Neural progenitor cell (in vitro differentiated cells): ENCODE results near the gene DDX50. TPM values are rescaled to one million over a fixed set of nuclear protein-coding genes. Genes with fewer than 3 reads are reported as not detected.

Source experiments
- DNase-seq: peaks from one replicate; pipeline ENCODE4 v3.0.0-alpha.2; 2016; ENCODE audit warnings: low spot score
- H2AFZ ChIP-seq: fragments of 200-600 bp; sonication (generic); replicated peaks from 2 replicates; pipeline ENCODE4 v1.6.1; 2016; ENCODE audit warnings: antibody characterized with exemption
- H3F3A ChIP-seq: fragments of 200-600 bp; sonication (generic); 2 replicates; pipeline ENCODE4 v1.6.1; 2016; ENCODE audit warnings: antibody characterized with exemption, low read depth
- H3K27ac ChIP-seq: fragments of 200-600 bp; sonication (generic); 2 replicates; pipeline ENCODE4 v1.5.1; 2016; ENCODE audit warnings: mild to moderate bottlenecking
- H3K27me3 ChIP-seq: fragments of 200-600 bp; sonication (generic); 2 replicates; pipeline ENCODE4 v1.6.1; 2016; ENCODE audit warnings: mild to moderate bottlenecking, moderate library complexity
- H3K36me3 ChIP-seq: fragments of 200-600 bp; sonication (generic); 2 replicates; pipeline ENCODE4 v1.5.1; 2016
- H3K4me1 ChIP-seq: fragments of 200-600 bp; sonication (generic); 2 replicates; pipeline ENCODE4 v1.6.1; 2016; ENCODE audit warnings: mixed run types
- H3K4me2 ChIP-seq: fragments of 200-600 bp; sonication (generic); 2 replicates; pipeline ENCODE4 v1.6.1; 2016
- H3K4me3 ChIP-seq: fragments of 200-600 bp; sonication (generic); 2 replicates; pipeline ENCODE4 v1.5.1; 2016
- H3K79me2 ChIP-seq: fragments of 200-600 bp; sonication (generic); 2 replicates; pipeline ENCODE4 v1.6.1; 2016; ENCODE audit warnings: low read depth
- H3K9ac ChIP-seq: fragments of 200-600 bp; sonication (generic); 2 replicates; pipeline ENCODE4 v1.6.1; 2016
- H3K9me3 ChIP-seq: fragments of 200-600 bp; sonication (generic); 2 replicates; pipeline ENCODE4 v1.5.1; 2016; ENCODE audit warnings: low read depth
- H4K20me1 ChIP-seq: fragments of 200-600 bp; sonication (generic); 2 replicates; pipeline ENCODE4 v1.6.1; 2016; ENCODE audit warnings: low read depth
- H3K27ac Mint-ChIP-seq: 3 replicates; pipeline ENCODE4 v1.8.0; 2021; ENCODE audit warnings: mixed read lengths
- H3K27me3 Mint-ChIP-seq: 2 replicates; pipeline ENCODE4 v1.8.0; 2022; ENCODE audit warnings: low read depth, mild to moderate bottlenecking, inconsistent platforms, moderate library complexity, mixed read lengths; ENCODE audit not compliant: insufficient read depth
- H3K36me3 Mint-ChIP-seq: 3 replicates; pipeline ENCODE4 v1.8.0; 2021; ENCODE audit warnings: mixed read lengths
- H3K4me1 Mint-ChIP-seq: 3 replicates; pipeline ENCODE4 v1.8.0; 2021; ENCODE audit warnings: mixed read lengths
- H3K4me3 Mint-ChIP-seq: 3 replicates; pipeline ENCODE4 v1.8.0; 2021; ENCODE audit warnings: mild to moderate bottlenecking, moderate library complexity, mixed read lengths
- H3K9me3 Mint-ChIP-seq: 3 replicates; pipeline ENCODE4 v1.8.0; 2020; ENCODE audit warnings: mixed read lengths
- EZH2 ChIP-seq: fragments of 200-600 bp; sonication (generic); IDR thresholded peaks from 2 replicates; pipeline ENCODE4 v1.6.1; 2017; ENCODE audit warnings: antibody characterized with exemption, mild to moderate bottlenecking, moderate library complexity
- EZH2phosphoT487 ChIP-seq: fragments of 200-600 bp; sonication (generic); IDR thresholded peaks from 2 replicates; pipeline ENCODE4 v1.6.1; 2017; ENCODE audit warnings: antibody characterized with exemption
- total RNA-seq: library from RNA; depleted of rRNA; stranded (reverse); fragments of >200 nt; gene quantifications from 2 replicates; pipeline ENCODE4 v1.2.3, GENCODE V29; 2015; ENCODE audit warnings: low replicate concordance
- TF ChIP-seq, protein P1 (sequence below): fragments of 200-600 bp; sonication (generic); IDR thresholded peaks from 2 replicates; pipeline ENCODE4 v1.5.1; 2017; ENCODE audit warnings: antibody characterized with exemption, mild to moderate bottlenecking

DDX50 gene
- total RNA-seq, 1 donor from 2014 or later = 110 TPM

DNA sequence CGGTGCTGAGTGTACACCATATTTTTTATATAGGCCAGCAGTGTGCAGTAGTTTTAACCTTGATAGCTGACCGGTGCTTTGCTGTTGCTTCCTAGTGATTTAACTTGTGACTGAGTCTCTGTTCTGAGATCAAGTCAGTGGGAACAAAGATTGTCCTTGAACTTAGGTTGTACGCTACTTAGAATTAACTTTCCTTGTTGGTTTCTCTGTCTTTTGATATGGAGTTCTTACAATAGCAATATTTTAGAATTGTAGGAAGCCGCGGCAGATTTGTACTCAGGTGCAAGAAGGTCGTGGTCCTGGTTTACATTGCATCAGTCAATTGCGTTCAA lies 56.1 kb downstream of the DDX50 start:
- no peak overlapping the region for H3K27ac ChIP-seq
- H3K36me3 Mint-ChIP-seq = peaks cover 6% of the 10 kb centered on the region

DNA sequence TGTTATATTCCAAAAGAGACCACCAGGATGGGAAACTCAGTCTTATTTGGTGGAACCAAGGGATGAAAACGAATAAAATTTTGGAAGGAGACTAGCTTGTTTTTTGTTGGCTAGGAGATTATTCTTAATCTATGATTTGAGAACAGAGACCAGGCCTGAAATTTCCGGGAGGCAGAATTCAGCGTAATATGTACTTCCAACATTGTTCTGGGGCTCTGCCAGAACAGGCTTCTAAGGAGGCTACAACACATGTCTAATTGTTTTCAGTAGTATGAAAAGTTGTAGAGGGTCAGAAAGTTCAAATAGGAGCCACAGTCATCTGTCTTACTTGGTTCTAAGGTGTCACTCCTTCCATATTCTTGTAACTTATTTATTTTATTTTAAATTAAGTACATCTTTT lies 56.5 kb downstream of the DDX50 start:
- Histone ChIP-seq H3K4me1 (peaks cover 8% of the 10 kb centered on the region), H3F3A (peaks cover 21% of the 10 kb centered on the region), H3K4me3 (peak overlapping the region; percentile 98), H3K4me2 (peak overlapping the region; percentile 90), H3K36me3 (peaks cover 25% of the 10 kb centered on the region), H3K27me3 (no peaks in the 10 kb centered on the region), H3K27ac (no peak overlapping the region), H3K79me2 (peaks cover 75% of the 10 kb centered on the region), H3K9me3 (no peaks in the 10 kb centered on the region), H3K9ac (no peak overlapping the region), H4K20me1 (peaks cover 38% of the 10 kb centered on the region), H2AFZ (no peak overlapping the region)
- TF ChIP-seq EZH2 (no peak), EZH2phosphoT487 (no peak)
- TF ChIP-seq, protein P1, sequence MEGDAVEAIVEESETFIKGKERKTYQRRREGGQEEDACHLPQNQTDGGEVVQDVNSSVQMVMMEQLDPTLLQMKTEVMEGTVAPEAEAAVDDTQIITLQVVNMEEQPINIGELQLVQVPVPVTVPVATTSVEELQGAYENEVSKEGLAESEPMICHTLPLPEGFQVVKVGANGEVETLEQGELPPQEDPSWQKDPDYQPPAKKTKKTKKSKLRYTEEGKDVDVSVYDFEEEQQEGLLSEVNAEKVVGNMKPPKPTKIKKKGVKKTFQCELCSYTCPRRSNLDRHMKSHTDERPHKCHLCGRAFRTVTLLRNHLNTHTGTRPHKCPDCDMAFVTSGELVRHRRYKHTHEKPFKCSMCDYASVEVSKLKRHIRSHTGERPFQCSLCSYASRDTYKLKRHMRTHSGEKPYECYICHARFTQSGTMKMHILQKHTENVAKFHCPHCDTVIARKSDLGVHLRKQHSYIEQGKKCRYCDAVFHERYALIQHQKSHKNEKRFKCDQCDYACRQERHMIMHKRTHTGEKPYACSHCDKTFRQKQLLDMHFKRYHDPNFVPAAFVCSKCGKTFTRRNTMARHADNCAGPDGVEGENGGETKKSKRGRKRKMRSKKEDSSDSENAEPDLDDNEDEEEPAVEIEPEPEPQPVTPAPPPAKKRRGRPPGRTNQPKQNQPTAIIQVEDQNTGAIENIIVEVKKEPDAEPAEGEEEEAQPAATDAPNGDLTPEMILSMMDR = no peak
- no peak for DNase-seq
- peaks cover 7% of the 10 kb centered on the region for H3K36me3 Mint-ChIP-seq
- H3K27me3 Mint-ChIP-seq = peaks cover 2% of the 10 kb centered on the region
- H3K4me1 Mint-ChIP-seq = peaks cover 11% of the 10 kb centered on the region
- H3K4me3 Mint-ChIP-seq = peak overlapping the region; percentile 100
- H3K27ac Mint-ChIP-seq = peak overlapping the region; percentile 62
- no peaks in the 10 kb centered on the region for H3K9me3 Mint-ChIP-seq

More for the DNA sequence above, 56.1 kb downstream of the DDX50 start:
- no peak for DNase-seq
- H3K36me3 ChIP-seq = peaks cover 24% of the 10 kb centered on the region
- no peak overlapping the region for H2AFZ ChIP-seq
- H3K9me3 ChIP-seq = no peaks in the 10 kb centered on the region
- peaks cover 2% of the 10 kb centered on the region for H3K27me3 Mint-ChIP-seq
- H3K79me2 ChIP-seq = peaks cover 71% of the 10 kb centered on the region
- peak overlapping the region; percentile 62 for H3K27ac Mint-ChIP-seq
- H3K9me3 Mint-ChIP-seq = no peaks in the 10 kb centered on the region
- peak overlapping the region; percentile 68 for H3K9ac ChIP-seq
- H3K4me3 ChIP-seq = peak overlapping the region; percentile 98
- peaks cover 21% of the 10 kb centered on the region for H3F3A ChIP-seq
- no peak for TF ChIP-seq EZH2
- TF ChIP-seq, protein P1 = no peak
- TF ChIP-seq EZH2phosphoT487 = no peak
- H3K27me3 ChIP-seq = no peaks in the 10 kb centered on the region
- H3K4me1 Mint-ChIP-seq = peaks cover 11% of the 10 kb centered on the region
- peak overlapping the region; percentile 100 for H3K4me3 Mint-ChIP-seq
- peaks cover 8% of the 10 kb centered on the region for H3K4me1 ChIP-seq
- H3K4me2 ChIP-seq = peak overlapping the region; percentile 90
- peaks cover 36% of the 10 kb centered on the region for H4K20me1 ChIP-seq

DNA sequence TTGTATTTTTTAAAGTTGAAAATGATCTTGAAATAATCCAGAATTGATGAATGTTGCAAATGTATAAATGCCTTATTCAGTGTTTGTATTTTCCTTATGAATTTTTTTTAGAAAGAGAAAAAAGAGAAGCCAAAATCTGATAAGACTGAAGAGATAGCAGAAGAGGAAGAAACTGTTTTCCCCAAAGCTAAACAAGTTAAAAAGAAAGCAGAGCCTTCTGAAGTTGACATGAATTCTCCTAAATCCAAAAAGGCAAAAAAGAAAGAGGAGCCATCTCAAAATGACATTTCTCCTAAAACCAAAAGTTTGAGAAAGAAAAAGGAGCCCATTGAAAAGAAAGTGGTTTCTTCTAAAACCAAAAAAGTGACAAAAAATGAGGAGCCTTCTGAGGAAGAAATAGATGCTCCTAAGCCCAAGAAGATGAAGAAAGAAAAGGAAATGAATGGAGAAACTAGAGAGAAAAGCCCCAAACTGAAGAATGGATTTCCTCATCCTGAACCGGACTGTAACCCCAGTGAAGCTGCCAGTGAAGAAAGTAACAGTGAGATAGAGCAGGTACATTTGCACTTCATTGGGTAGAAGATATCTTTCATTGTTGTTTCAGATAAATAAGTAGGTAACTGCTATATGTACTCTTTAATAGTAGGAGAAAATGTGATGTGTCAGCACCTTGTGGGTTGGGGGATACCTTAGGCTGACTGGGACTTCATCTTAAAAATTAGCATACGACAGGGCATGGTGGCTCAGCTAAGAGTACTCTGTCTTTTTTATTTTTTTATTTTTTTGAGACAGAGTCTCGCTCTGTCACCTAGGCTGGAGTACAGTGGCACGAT lies 58.8 kb downstream of the DDX50 start:
- Histone ChIP-seq H2AFZ (no peak overlapping the region), H3K79me2 (peaks cover 71% of the 10 kb centered on the region), H3K36me3 (peaks cover 28% of the 10 kb centered on the region), H3K9me3 (no peaks in the 10 kb centered on the region), H3F3A (peaks cover 16% of the 10 kb centered on the region), H4K20me1 (peaks cover 38% of the 10 kb centered on the region), H3K4me3 (no peak overlapping the region), H3K27me3 (no peaks in the 10 kb centered on the region), H3K4me1 (peaks cover 8% of the 10 kb centered on the region), H3K4me2 (no peak overlapping the region), H3K27ac (no peak overlapping the region), H3K9ac (no peak overlapping the region)
- H3K27me3 Mint-ChIP-seq = peaks cover 2% of the 10 kb centered on the region
- H3K4me3 Mint-ChIP-seq = no peak overlapping the region
- no peak for DNase-seq
- H3K27ac Mint-ChIP-seq = no peak overlapping the region
- TF ChIP-seq, protein P1 = no peak
- TF ChIP-seq EZH2phosphoT487 = no peak
- no peak for TF ChIP-seq EZH2
- H3K9me3 Mint-ChIP-seq = no peaks in the 10 kb centered on the region
- H3K4me1 Mint-ChIP-seq = peaks cover 11% of the 10 kb centered on the region
- H3K36me3 Mint-ChIP-seq = peaks cover 10% of the 10 kb centered on the region
